Cardiac fibroblast (primary cell): ENCODE results near the gene ATG2A.

Source experiments
- DNase-seq, 2 donors: peaks; one replicate each; pipeline versions ENCODE4 v3.0.0 to v3.0.0-alpha.2; 2010; ENCODE audit warnings: low read depth in 2 of 2
- H3K4me3 ChIP-seq, 2 donors: replicated peaks in 1 of 2; 1 replicate in 1 of 2; 2 replicates in 1 of 2; pipeline ENCODE4 v1.5.1; 2011; ENCODE audit warnings: low read depth in 2 of 2, low read length in 2 of 2, mild to moderate bottlenecking in 2 of 2, moderate library complexity in 1 of 2
- TF ChIP-seq, protein P1 (sequence below): IDR thresholded peaks from one replicate; pipeline ENCODE4 v1.5.1; 2011; ENCODE audit warnings: low read depth, mild to moderate bottlenecking, low read length, inconsistent platforms

Gene ATG2A

DNA sequence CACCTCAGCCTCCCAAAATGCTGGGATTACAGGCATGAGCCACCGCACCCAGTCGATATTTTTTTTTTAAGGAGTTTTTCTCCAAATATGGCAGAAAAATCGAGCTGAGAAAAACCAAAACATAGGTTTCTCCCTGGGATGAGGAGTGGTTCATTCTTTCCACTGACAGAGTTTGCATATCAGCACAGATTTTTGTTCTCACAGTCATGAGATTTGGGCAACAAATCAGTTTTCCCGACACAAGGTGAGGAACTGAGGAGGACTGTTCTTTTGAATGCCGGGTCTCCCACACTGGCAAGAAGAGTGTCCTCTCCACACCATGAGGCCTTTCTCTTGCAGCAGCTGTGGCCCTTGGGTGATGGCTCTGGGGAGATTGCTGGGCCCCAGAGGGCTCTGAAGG is 34.8 kb downstream of the ATG2A start:
- H3K4me3 ChIP-seq = no peak overlapping the region
- TF ChIP-seq, protein P1, sequence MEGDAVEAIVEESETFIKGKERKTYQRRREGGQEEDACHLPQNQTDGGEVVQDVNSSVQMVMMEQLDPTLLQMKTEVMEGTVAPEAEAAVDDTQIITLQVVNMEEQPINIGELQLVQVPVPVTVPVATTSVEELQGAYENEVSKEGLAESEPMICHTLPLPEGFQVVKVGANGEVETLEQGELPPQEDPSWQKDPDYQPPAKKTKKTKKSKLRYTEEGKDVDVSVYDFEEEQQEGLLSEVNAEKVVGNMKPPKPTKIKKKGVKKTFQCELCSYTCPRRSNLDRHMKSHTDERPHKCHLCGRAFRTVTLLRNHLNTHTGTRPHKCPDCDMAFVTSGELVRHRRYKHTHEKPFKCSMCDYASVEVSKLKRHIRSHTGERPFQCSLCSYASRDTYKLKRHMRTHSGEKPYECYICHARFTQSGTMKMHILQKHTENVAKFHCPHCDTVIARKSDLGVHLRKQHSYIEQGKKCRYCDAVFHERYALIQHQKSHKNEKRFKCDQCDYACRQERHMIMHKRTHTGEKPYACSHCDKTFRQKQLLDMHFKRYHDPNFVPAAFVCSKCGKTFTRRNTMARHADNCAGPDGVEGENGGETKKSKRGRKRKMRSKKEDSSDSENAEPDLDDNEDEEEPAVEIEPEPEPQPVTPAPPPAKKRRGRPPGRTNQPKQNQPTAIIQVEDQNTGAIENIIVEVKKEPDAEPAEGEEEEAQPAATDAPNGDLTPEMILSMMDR = no peak
- no peak for DNase-seq

DNA sequence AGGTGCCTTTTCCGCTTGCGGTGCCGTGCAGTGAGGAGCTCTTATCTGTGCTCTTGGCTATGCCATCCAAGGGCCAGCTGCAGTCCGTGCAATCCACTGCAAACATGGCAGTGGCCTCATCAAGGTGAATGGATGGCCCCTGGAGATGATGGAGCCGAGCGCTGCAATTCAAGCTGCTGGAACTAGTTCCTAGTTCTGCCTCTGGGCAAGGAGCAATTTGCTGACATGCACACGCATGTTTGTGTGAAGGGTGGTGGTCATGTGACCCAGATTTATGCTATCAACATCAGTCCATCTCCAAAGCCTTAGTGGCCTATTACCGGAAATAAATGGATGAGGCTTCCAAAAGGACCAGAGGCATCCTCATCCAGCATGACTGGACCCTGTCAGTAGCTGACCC is 35.5 kb downstream of the ATG2A start:
- DNase-seq = no peak
- TF ChIP-seq, protein P1 = no peak

DNA sequence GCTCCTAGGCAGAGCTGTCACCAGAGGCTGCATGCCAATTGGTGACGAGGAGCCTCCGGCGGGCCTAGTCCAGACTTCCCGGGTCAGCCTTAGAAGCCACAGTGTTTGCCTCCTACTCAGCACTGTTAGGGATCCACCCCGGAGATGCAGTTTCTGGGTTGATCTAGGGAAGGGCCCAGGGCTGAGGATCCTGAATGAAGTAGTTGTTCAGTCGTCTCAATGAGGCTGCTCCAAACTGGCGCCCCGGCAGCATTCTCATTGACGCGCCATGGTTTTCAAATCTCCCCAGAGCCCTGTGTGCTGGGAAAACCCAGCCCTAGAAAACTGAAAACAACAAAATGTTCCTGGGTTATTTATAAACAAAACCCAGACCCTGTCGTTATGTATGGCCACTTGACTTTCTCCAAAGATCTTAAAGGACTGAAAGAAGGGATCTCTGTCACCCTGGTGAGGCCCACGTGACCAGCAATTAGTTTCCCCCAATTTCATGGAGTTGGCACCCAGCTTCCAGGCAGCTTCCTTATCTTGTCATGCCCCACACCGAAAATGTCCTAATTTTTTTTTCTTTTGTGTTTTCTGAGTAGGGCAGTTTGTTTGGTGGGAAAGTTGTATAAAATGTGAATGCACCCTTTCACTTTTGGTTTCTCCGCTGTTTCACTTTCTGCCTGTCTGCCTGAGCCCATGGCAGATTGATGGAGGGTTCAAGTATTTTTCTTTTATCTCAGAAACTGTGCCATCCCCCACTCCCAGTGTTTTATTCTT is 36.6 kb downstream of the ATG2A start:
- peak in 1 of 2 donors; percentile 47 for DNase-seq
- no peak overlapping the region for H3K4me3 ChIP-seq
- TF ChIP-seq, protein P1 = no peak

More for the DNA sequence above, 35.5 kb downstream of the ATG2A start:
- H3K4me3 ChIP-seq = no peak overlapping the region

DNA sequence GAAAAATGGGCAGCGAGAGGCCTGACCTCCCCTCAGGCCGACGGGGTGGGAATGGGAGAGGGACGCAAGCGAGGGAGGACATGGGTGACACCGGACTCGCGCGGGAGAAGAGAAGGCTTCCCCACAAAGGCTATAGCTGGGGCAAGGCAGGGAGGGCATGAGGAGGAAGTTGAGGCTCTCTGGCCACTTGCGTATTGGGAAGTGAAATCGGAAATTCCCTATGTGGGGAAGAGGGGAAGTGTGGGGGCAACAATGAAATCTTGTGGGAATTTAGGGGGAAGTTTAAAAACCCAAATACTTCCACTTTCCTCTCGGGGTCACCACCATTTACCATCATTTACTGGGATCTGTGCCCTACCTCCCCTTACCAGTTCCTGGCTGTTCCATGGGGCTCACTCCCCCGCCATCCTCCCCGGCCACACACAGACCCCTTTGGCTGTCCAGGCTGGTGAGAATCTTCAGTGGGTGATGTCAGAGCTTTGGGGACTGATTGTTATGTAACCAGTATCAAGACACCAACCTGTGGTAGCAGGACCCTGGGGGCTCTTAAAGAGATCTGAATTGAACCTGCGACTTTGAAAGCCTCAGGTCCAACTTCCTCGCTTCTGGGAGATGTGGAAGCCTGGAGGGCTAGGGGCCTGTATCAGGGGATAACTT is 37.6 kb downstream of the ATG2A start:
- TF ChIP-seq, protein P1 = no peak
- no peak for DNase-seq
- H3K4me3 ChIP-seq = peak overlapping the region; percentile 66 to 69

DNA sequence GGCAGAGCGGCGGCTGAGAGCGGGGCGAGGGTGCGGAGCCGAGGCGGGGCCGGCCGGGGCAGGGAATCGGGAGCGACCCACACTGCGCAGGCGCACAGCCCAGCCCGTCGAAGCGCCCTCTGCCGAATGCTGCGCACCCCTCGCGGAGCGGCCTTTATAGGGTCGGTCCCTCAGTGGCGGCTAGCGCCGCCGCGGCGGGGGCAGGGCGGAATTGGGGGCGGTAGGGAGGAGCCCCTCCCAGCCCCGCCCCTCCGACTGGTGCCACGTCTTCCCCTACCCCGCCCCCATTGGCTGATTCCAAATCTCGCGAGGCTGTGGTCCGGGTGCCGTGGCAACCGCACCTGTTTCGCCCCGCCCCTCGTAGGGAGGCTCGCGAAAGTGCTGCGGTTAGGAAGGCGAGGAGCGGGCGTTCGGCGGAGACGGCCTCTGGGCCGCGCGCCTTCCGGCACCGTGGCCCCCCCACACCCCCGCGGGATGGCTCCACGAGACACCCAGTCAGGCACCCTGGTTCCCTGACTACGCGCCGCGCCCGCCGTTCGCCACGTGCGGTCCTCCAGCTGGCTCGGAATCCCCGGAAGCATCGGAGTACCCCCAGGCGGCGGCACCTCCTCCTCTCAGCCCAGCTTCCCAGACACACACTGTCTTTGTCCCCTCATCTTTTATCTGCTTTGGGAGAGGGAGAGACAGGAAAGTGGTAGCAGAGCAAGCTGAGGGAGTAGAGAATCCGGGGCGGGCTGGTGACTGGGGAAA is 38.3 kb downstream of the ATG2A start, which contains the start of gene EHD1:
Gene EHD1, minus strand, starts transcription at position 128 of the 750 bp plus-strand sequence. CDS start 157 bp downstream, outside the sequence.
- H3K4me3 ChIP-seq = peak within 1 kb of the TSS; percentile 98 to 99
- DNase-seq = peak; percentile 98
- TF ChIP-seq, protein P1 = peak; percentile 41

DNA sequence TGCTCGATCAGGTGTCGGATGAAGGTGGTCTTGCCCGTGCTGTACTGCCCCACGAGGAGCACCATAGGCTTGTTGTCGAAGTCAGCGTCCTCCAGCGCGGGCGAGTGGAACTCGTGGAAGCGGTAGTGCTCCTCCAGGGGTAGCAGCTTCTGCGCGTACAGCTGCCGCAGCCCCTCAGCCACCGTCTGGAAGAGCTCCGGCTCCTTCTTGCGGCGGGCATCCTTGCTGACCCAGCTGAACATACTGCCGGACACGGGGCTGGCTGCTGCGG is 38.9 kb downstream of the ATG2A start:
- H3K4me3 ChIP-seq = peak overlapping the region; percentile 98 to 99
- DNase-seq = no peak
- TF ChIP-seq, protein P1 = no peak
